Left hindlimb (tissue), 1 donor: ENCODE measurements around the gene ZNF750.
"Not testable (repeated sequence)": the region's sequence is repeated elsewhere in the genome, so short reads cannot be mapped to it uniquely, and the experiment has no call there.

Experiments
- DNase-seq: peaks from one replicate; pipeline ENCODE4 v3.0.0-alpha.2; 2018

The ZNF750 gene

DNA sequence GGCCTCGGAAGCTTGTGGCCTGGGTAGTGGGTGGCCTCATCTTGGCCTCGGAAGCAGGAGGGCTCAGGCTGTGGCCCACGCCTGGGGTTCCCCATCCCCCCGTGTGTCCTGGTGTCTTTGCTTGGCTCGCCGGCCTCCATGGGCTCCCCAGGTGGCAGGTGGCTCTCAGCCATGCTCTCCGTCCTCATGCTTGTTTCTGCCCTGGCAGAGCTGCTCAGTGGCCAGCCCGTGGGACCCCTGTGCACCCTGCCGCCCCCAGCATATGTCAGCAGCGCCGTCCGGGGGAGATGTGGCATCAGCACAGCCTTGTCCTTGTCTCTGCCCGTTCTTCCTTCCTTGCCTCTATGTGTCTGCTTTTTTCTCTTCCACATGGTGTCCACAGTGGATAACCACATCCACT lies 49.4 kb downstream of the ZNF750 start:
- no peak for DNase-seq

DNA sequence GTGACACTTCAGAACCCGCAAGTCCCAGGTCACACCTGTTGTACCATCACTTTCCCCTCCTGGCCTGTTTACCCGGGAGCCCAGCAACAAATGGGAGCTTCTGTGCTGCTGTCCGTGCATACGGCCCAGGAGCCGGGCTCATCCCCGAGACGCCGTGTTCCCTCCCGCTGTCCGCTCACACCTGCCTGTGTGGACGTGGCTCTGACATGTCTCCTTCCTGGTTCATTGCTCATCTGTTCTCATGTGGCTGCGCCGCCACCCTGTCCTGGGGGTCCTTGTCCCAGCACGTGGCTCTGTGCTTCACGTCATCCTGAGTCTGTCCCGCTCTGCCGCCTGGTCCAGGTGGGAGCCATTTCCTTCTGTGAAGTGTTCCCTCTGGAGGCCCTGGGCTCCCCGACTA lies 50.0 kb downstream of the ZNF750 start:
- DNase-seq = peak; percentile 8

DNA sequence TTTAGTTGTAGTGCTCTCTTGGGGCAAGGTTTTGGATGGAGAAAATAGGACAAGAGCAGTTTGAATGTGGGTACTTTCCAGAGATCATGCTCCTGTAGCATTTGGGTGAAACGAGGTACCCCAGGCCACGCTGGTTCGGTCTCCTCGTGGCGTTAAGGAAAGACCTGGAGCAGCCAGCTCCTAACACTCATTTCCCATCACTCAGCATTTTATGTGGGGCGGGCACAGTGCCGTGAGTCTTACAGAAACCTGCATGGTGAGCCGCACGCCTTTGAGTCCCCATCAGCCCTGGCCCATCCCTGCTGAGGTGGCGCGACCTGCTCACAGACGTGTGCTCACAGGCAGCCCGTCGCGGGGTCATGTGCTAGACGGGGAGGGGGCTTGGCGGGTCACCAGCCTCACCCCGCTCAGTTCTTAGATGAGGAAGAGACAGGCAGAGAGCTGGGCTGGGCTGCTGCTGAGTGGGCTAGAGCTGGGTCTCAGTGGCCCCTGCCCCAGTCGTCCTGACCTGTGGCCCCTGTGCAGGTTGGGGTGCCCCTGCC lies 50.7 kb downstream of the ZNF750 start:
- DNase-seq = peak; percentile 17

DNA sequence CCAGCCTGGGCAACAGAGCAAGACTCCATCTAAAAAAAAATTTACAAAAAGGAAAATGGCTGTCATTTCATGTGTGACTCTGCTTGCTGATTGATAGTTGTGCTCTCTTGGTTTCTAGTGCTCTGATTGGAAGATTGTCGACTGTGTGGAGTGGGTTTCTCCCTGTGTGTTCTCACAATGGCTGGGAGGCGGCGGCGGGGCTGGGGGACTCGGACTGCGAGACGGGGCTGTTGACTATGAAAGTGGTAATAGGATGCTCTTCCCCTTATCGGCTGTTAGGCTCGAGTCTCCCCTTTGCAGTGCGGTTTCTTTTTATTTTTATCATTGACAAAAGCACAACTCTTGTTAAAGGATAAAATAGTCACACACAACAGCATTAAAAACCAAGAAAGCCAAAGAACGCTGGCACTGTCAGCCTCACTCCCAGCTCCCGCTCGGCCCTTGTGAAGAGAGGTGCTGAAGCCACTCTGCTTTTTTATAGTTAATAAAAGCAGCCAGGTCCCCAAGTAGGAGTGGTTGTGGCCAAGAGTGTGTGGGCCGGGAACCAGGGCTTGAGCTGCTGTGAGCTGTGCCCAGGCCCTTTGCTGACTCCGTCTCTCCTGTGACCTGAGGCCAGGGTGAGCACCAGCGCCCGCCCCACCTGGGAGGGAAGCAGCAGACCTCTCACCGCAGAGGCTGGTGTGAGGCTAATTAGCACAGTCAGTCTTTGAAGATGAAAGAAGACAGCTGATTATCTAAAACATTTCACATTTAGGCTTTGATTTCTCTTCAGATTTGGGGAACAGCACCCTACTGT lies 51.4 kb downstream of the ZNF750 start:
- DNase-seq = peak; percentile 12

DNA sequence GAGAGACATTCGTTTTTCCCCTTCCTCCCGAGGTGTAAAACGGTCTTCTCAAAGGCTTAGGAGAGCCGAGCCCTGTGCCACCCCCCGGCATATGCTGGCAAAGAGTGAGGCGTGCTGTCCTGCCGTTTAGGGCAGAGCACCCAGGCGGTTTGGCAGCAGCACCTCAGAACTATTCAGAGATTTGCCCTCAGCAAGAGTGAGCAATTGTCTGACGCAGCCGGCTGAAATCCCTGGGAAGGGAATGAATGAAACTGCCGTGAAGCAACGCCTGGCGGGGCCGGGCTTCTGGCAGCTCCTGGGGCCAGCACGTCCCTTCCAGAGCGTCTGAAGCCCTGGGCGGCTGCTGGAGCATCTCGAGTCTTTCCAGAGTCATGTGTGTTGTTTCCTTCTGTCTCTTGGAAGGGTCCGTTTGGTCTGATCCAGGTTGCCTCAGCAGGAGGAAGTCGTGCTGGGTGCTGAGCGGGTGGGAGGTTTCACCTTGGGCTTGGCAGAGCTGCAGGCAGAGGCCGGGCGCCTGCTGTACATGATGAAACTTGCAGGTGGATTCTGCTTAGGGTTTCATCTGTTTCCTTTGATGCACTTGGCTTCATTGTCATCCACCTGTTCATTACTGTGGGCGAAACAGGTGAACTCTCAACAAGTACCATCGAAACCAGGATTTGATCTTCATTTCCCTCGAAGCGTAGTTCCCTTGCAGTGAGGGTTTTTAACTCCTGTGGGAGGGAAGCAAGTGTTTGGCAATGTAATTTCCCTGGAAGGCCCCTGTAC lies 52.6 kb downstream of the ZNF750 start:
- DNase-seq = peak; percentile 37

DNA sequence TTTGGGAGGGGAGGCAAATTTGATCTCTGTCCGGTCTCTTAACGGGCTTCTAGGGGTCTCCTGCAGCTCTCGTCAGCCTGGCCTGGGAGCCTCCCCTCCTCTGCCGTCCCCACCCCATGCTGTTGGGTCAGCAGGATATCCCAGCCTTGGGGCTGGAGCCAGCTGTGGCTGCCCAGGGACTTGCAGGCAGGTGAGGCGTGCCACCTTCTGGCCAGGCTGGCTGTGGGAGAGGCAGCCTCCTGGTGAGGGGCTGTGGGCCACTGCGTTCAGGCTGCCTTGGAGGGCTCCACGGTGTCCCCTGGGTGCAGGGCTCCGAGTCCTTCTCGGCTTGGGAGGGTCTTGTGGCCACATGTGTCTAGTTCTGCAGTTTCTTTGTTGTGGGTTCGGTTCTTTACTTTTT lies 53.4 kb downstream of the ZNF750 start:
- peak; percentile 9 for DNase-seq

DNA sequence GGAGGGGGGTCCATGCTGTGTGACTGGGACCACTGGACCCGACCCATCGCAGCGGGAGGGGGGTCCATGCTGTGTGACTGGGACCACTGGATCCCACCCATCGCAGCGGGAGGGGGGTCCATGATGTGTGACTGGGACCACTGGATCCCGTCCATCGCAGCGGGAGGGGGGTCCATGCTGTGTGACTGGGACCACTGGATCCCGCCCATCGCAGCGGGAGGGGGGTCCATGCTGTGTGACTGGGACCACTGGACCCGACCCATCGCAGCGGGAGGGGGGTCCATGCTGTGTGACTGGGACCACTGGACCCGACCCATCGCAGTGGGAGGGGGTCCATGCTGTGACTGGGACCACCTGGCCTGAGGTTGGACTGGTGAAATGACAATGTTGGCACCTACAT lies 54.2 kb downstream of the ZNF750 start:
- not testable (repeated sequence) for DNase-seq

DNA sequence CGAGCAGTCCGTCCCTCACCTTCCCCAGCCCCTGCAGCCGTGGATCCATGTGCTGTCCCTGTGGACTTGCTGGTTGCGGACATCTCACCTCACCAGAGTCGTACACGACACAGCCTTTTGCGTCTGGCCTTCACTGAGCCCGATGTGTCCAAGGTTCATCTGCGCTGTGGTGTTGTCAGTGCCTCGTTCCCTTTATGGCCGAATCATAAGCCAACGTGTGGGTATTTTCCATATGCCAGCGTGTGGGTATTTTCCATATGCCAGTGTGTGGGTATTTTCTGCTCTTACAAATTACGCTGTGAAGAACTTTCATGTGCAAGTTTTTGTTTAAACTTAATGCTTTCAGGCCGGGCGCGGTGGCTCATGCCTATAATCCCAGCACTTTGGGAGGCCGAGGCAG lies 56.3 kb downstream of the ZNF750 start:
- DNase-seq = no peak

DNA sequence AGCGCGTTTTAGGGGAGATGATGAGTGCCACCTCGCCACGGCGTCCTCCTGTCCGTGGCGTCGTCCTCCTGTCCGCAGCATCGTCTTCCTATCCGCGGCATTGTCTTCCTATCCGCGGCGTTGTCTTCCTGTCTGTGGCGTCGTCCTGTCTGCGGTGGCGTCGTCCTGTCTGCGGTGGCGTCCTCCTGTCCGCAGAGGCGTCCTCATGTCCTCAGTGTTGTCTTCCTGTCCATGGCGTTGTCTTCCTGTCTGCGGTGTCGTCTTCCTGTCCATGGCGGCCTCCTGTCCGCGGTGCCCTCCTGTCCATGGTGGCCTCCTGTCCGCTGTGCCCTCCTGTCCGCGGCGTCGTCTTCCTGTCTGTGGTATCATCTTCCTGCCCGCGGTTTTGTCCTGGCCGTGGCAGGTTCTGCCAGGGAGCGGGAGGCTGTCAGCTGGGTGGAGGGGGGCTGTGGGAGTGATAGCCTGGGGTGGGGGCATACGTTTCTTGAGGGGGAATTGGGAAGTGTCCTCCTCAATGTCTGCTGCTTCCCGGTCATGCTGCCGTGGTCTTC lies 57.1 kb downstream of the ZNF750 start:
- DNase-seq = no peak

DNA sequence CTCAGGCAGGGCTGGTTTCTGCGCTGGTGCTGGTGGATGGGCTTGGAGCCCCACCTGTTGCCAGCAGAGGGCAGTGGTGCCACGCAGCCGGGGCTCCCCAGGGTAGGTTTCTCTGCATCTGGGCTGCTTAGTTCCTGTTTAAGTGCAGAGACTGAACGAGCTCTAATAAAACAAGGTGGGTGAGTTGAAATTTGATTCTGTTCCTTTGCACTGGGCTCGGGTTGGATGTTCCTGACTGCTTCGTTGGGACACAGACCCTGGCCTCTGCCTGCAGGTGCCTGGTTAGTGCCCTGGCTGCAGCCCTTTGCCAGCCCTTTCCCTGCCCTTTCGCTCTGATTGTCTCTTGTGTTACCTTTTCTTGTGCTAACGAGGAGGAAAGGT lies 57.9 kb downstream of the ZNF750 start:
- peak; percentile 90 for DNase-seq

DNA sequence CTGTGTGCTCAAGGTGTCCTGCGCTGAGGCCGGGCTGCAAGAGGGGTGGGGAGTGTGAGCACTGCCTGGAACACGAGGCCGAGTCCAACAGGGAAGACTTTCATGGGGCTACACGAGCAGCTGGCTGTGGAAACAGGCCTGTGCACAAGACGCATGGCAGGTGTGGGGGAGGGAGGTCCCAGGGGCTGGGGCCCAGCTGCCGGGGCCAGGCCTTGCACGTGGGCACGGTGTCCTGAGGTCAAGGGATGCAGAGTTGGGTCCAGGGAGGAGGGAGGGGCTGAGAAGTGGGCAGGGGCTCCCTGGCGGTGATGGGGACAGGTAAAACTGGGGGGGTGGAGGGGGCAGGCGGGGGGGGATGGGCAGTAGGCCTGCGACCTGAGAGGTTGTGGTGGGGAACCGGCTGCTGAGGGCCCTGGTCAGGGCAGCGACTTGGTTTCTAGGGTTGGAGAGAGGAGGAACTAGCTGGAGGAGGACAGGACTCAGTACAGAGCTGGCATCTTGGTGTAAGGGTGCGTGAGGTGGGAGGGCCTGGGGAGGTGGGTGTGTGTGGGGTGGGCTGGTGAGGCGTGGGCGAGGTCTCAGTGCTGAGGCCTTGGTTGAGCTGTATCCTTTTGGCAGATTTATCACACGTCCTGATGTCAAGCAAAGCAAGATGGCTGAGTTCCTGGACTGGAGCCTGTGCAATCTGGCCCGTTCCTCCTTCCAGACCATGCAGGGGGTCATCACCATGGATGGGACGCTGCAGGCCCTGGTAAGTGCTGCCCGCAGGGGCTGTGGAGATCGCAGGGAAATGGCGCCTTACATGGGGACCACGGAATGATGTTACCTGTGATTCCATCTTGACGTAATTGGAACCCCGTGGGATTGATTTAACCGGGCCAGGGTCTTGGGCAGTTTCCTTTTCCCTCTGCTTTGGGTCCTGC lies 58.6 kb downstream of the ZNF750 start:
- no peak for DNase-seq

DNA sequence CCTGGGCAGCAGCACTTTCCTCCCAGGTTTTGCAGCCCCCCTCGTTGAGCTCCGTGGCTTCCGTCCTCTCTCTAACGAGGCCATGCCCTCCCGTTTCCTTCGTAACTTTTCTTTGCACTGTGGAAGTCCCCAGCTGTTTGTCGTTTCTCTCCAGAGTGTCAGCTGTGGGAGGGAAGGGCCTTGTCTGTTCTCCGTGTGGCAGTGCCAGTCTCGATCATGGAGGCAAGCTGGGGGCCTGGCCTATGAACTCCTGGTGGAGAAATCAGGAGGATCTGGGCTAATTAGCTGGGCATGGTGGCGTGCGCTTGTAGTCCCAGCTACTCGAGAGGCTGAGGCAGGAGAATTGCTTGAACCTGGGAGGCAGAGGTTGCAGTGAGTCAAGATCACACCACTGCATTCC lies 59.6 kb downstream of the ZNF750 start:
- DNase-seq = no peak

DNA sequence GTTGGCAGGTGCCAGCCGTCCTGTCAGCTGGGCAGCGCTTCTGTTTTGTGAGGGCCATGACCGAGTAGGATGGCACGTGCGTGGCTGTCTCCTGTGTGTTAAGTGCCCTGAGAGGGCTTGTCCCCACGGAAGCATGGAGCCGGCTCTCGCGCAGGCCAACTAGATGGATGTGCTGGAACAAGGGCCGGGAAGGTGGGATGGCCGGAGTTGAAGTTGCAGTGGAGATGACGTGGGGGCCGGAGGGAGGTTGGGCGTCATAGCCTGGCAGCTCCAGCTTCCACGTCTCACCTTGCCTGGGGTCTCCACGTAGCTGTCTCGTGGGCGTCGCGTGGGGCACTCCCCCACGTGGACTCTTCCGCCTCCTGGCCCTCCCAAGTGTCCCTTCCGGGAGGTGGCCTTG lies 60.3 kb downstream of the ZNF750 start:
- DNase-seq = no peak
